Prostate gland (tissue), 2 donors: ENCODE results near the gene SMCO4.

Experiments used
- POLR2A ChIP-seq: fragments of 450-650 bp; IDR thresholded peaks from one replicate; pipeline ENCODE4 v1.6.1; 2016; ENCODE audit warnings: antibody characterized with exemption, mild to moderate bottlenecking
- POLR2AphosphoS5 ChIP-seq: sonication (generic); formaldehyde crosslinking; IDR thresholded peaks from one replicate; pipeline ENCODE4 v1.6.1; 2017; ENCODE audit warnings: antibody characterized with exemption
- TF ChIP-seq, protein P1 (sequence below), 4 experiments: fragments of 200-600 bp in 2 of 4; fragments of 450-650 bp in 2 of 4; sonication (generic) in 2 of 4; IDR thresholded peaks; 1 replicate in 3 of 4; 2 replicates in 1 of 4; pipeline ENCODE4 v1.5.1; 2016 to 2019; ENCODE audit warnings: antibody characterized with exemption in 4 of 4, mild to moderate bottlenecking in 2 of 4, moderate library complexity in 2 of 4

- TF ChIP-seq, protein P1, sequence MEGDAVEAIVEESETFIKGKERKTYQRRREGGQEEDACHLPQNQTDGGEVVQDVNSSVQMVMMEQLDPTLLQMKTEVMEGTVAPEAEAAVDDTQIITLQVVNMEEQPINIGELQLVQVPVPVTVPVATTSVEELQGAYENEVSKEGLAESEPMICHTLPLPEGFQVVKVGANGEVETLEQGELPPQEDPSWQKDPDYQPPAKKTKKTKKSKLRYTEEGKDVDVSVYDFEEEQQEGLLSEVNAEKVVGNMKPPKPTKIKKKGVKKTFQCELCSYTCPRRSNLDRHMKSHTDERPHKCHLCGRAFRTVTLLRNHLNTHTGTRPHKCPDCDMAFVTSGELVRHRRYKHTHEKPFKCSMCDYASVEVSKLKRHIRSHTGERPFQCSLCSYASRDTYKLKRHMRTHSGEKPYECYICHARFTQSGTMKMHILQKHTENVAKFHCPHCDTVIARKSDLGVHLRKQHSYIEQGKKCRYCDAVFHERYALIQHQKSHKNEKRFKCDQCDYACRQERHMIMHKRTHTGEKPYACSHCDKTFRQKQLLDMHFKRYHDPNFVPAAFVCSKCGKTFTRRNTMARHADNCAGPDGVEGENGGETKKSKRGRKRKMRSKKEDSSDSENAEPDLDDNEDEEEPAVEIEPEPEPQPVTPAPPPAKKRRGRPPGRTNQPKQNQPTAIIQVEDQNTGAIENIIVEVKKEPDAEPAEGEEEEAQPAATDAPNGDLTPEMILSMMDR (IDR thresholded peaks at IDR 0.05): no peak
- TF ChIP-seq POLR2A (no peak), POLR2AphosphoS5 (no peak)
These were observed 56.1 kb downstream of the SMCO4 start for GRCh38 chr11:93487032-93487483.
